ENCODE results near the gene TRIM8.
"Not testable (repeated sequence)": the region's sequence is repeated elsewhere in the genome, so short reads cannot be mapped to it uniquely, and the experiment has no call there.

TRIM8 gene

GRCh38 chr10:102673819-102674511, 29.7 kb downstream of the TRIM8 start:
- DNase-seq: peak; percentile 24

GRCh38 chr10:102674566-102674965, 30.3 kb downstream of the TRIM8 start:
- no peak for DNase-seq

- no peak for DNase-seq
These were observed 30.9 kb downstream of the TRIM8 start for GRCh38 chr10:102675011-102675665.

GRCh38 chr10:102675666-102676533, 31.6 kb downstream of the TRIM8 start:
- DNase-seq: no peak

- no peak for DNase-seq
These were observed 32.4 kb downstream of the TRIM8 start for GRCh38 chr10:102676534-102677315.

- no peak for DNase-seq
These were observed 33.2 kb downstream of the TRIM8 start for GRCh38 chr10:102677331-102678067.

- no peak for DNase-seq
These were observed 33.8 kb downstream of the TRIM8 start for GRCh38 chr10:102678068-102678400.

- no peak for DNase-seq
These were observed 34.6 kb downstream of the TRIM8 start for GRCh38 chr10:102678842-102679289.

GRCh38 chr10:102679596-102679995, 35.3 kb downstream of the TRIM8 start:
- no peak for DNase-seq

- DNase-seq: no peak
These were observed 37.4 kb downstream of the TRIM8 start for GRCh38 chr10:102681696-102682095.

GRCh38 chr10:102682416-102682815, 38.1 kb downstream of the TRIM8 start:
- DNase-seq: no peak

GRCh38 chr10:102682981-102683380, 38.7 kb downstream of the TRIM8 start:
- no peak for DNase-seq

- DNase-seq: no peak
These were observed 39.5 kb downstream of the TRIM8 start for GRCh38 chr10:102683736-102684135.

- no peak for DNase-seq
These were observed 47.2 kb downstream of the TRIM8 start for GRCh38 chr10:102691285-102692066.

GRCh38 chr10:102695401-102695800, 51.1 kb downstream of the TRIM8 start:
- DNase-seq: not testable (repeated sequence)

- DNase-seq: no peak
These were observed 52.5 kb downstream of the TRIM8 start for GRCh38 chr10:102696736-102697135.

- DNase-seq: no peak
These were observed 54.6 kb downstream of the TRIM8 start for GRCh38 chr10:102698894-102699293.

GRCh38 chr10:102701272-102701671, 57.0 kb downstream of the TRIM8 start:
- no peak for DNase-seq

- DNase-seq: no peak
These were observed 57.5 kb downstream of the TRIM8 start for GRCh38 chr10:102701796-102702195.

- no peak for DNase-seq
These were observed 58.5 kb downstream of the TRIM8 start for GRCh38 chr10:102702742-102703141.

GRCh38 chr10:102704915-102705314, 60.6 kb downstream of the TRIM8 start:
- no peak for DNase-seq

Measured in KG1 (cell line).